Lower leg skin (tissue), 3 donors: ENCODE data around the gene CHD3.

Source experiments
- CTCF ChIP-seq, 3 donors: fragments of 450-650 bp; IDR thresholded peaks; one replicate each; pipeline ENCODE4 v1.5.1; 2016; ENCODE audit warnings: antibody characterized with exemption in 3 of 3, mild to moderate bottlenecking in 3 of 3, moderate library complexity in 2 of 3
- POLR2A ChIP-seq, 2 donors: fragments of 450-650 bp; IDR thresholded peaks; one replicate each; pipeline ENCODE4 v1.6.1; 2016 to 2017; ENCODE audit warnings: antibody characterized with exemption in 2 of 2, mild to moderate bottlenecking in 1 of 2, moderate library complexity in 1 of 2

GRCh38 chr17:7844292-7845154 is 44.1 kb upstream of the CHD3 start:
- TF ChIP-seq CTCF (IDR thresholded peaks at IDR 0.05) (no peak), POLR2A (IDR thresholded peaks at IDR 0.05) (no peak)
